HepG2 (cell line): ENCODE results near the gene HSP90AB1. TPM values are rescaled to one million over a fixed set of nuclear protein-coding genes. Genes with fewer than 3 reads are reported as not detected.

ENCODE experiments used
- CBFB ChIP-seq: sonication (generic); formaldehyde crosslinking; IDR thresholded peaks from 2 replicates; pipeline ENCODE4 v1.4.0; 2020; ENCODE audit warnings: missing genetic modification reagents
- DPF2 ChIP-seq: sonication (generic); formaldehyde crosslinking; IDR thresholded peaks from 2 replicates; pipeline ENCODE4 v1.4.0; 2020; ENCODE audit warnings: mild to moderate bottlenecking, low read depth, missing genetic modification reagents, borderline replicate concordance
- HNF4G ChIP-seq, 2 experiments: sonication (generic) in 1 of 2; formaldehyde crosslinking in 1 of 2; IDR thresholded peaks; 2 replicates each; pipeline versions ENCODE4 v1.4.0 to v1.6.1; 2011 to 2020; ENCODE audit warnings: borderline replicate concordance in 2 of 2, low read depth in 2 of 2, mild to moderate bottlenecking in 2 of 2, low read length in 1 of 2, missing genetic modification reagents in 1 of 2, moderate library complexity in 1 of 2
- NR2C2 ChIP-seq: sonication (generic); formaldehyde crosslinking; IDR thresholded peaks from 2 replicates; pipeline ENCODE4 v1.4.0; 2020; ENCODE audit warnings: missing genetic modification reagents, mild to moderate bottlenecking, moderate library complexity, borderline replicate concordance
- NR2F6 ChIP-seq, 2 experiments: IDR thresholded peaks; 2 replicates each; pipeline ENCODE4 v1.6.1; 2016; ENCODE audit warnings: antibody characterized with exemption in 1 of 2, mild to moderate bottlenecking in 1 of 2
- SALL2 ChIP-seq: sonication (generic); formaldehyde crosslinking; IDR thresholded peaks from 2 replicates; pipeline ENCODE4 v1.8.1; 2023; ENCODE audit warnings: mild to moderate bottlenecking, missing genetic modification reagents, inconsistent platforms
- TBP ChIP-seq: sonication (generic); formaldehyde crosslinking; IDR thresholded peaks from 2 replicates; pipeline ENCODE4 v1.5.0; 2020; ENCODE audit warnings: missing genetic modification reagents
- XRCC5 ChIP-seq: fragments of 200-400 bp; formaldehyde crosslinking; optimal IDR thresholded peaks from 2 replicates; pipeline ENCODE3; 2017; ENCODE audit warnings: mild to moderate bottlenecking, low read length
- ZBTB3 ChIP-seq: sonication (generic); formaldehyde crosslinking; IDR thresholded peaks from 2 replicates; pipeline ENCODE4 v1.4.0; 2020; ENCODE audit warnings: low read depth, mild to moderate bottlenecking, moderate library complexity, missing genetic modification reagents, borderline replicate concordance
- ZNF160 ChIP-seq: sonication (generic); formaldehyde crosslinking; IDR thresholded peaks from 2 replicates; pipeline ENCODE4 v1.8.0; 2022; ENCODE audit warnings: mild to moderate bottlenecking, inconsistent platforms, missing genetic modification reagents
- ZNF619 ChIP-seq: sonication (generic); formaldehyde crosslinking; IDR thresholded peaks from 2 replicates; pipeline ENCODE4 v1.4.0; 2020; ENCODE audit warnings: mild to moderate bottlenecking, missing genetic modification reagents
- ZNF761 ChIP-seq: sonication (generic); formaldehyde crosslinking; conservative IDR thresholded peaks from 2 replicates; pipeline ENCODE4 v1.4.0; 2020; ENCODE audit warnings: mild to moderate bottlenecking, missing genetic modification reagents
- ZNF850 ChIP-seq: sonication (generic); formaldehyde crosslinking; conservative IDR thresholded peaks from 2 replicates; pipeline ENCODE4 v1.9.0; 2021; ENCODE audit warnings: mild to moderate bottlenecking, missing genetic modification reagents
- polyA plus RNA-seq, 8 experiments: library from polyadenylated mRNA; depleted of rRNA in 3 of 8; stranded (reverse) in 7 of 8; unstranded in 1 of 8; fragments of >200 nt; fragmentation: Illumina TruSeq in 4 of 8; extraction: Trizol in 4 of 8; gene quantifications; 2 replicates each; pipeline versions ENCODE4 v1.2.1 to v1.2.3, GENCODE V29; 2011 to 2016; ENCODE audit warnings: low read depth in 4 of 8, missing spikeins in 1 of 8, mixed read lengths in 1 of 8; ENCODE audit not compliant: insufficient read depth in 1 of 8
- total RNA-seq, 5 experiments: library from RNA; depleted of rRNA; stranded (reverse); fragments of >200 nt; fragmentation: Illumina TruSeq; extraction: Trizol; gene quantifications; 2 replicates each; pipeline ENCODE4 v1.2.3, GENCODE V29; 2016; ENCODE audit warnings: low read depth in 1 of 5
- TF ChIP-seq, protein P1 (sequence below): sonication (generic); formaldehyde crosslinking; IDR thresholded peaks from 2 replicates; pipeline ENCODE4 v1.4.0; 2020; ENCODE audit warnings: missing genetic modification reagents, borderline replicate concordance
- TF ChIP-seq, protein P2 (sequence below): sonication (generic); formaldehyde crosslinking; IDR thresholded peaks from 2 replicates; pipeline ENCODE4 v1.4.0; 2020; ENCODE audit warnings: missing genetic modification reagents, mild to moderate bottlenecking, borderline replicate concordance
- TF ChIP-seq, protein P3 (sequence below): sonication (generic); formaldehyde crosslinking; IDR thresholded peaks from 2 replicates; pipeline ENCODE4 v1.9.0; 2021; ENCODE audit warnings: missing genetic modification reagents, borderline replicate concordance
- TF ChIP-seq, protein P4 (sequence below): sonication (generic); formaldehyde crosslinking; IDR thresholded peaks from 2 replicates; pipeline ENCODE4 v1.5.1; 2020; ENCODE audit warnings: mild to moderate bottlenecking, missing genetic modification reagents

The HSP90AB1 gene
- total and polyA plus RNA-seq, 2 of the 13 experiments (the other 11 are each of a cell fraction or from before 2014, with no cell fraction given): 1,325 to 1,472 TPM

DNA sequence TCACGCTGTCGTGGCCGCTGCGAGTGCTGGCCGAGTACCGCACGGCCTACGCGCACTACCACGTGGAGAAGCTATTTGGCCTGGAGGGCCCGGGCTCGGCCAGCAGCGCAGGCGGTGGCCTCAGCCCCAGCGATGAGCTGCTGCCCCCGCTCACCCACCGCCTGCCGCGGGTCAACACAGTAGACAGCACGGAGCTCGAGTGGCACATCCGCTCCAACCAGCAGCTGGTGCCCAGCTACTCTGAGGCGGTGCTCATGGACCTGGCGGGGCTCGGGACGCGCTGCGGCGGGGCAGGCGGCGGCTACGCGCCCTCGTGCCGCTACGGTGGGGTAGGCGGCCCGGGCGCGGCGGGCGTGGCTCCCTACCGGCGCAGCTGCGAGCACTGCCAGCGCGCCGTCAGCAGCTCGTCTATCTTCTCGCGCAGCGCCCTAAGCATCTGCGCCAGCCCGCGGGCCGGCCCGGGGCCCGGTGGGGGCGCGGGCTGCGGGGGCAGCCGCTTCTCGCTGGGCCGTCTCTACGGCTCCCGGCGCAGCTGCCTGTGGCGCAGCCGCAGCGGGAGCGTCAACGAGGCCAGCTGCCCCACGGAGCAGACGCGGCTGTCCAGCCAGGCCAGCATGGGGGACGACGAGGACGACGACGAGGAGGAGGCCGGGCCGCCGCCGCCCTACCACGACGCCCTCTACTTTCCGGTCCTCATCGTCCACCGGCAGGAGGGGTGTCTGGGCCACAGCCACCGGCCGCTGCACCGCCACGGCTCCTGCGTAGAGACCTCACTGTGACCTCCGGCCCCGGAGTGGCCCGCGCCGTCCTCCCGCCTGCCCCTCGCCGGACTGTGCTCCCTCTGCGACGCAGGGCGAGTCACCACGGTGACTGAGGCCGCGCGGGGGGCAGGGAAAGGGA, 29.1 kb downstream of the HSP90AB1 start (continued):
- TF ChIP-seq, protein P1, sequence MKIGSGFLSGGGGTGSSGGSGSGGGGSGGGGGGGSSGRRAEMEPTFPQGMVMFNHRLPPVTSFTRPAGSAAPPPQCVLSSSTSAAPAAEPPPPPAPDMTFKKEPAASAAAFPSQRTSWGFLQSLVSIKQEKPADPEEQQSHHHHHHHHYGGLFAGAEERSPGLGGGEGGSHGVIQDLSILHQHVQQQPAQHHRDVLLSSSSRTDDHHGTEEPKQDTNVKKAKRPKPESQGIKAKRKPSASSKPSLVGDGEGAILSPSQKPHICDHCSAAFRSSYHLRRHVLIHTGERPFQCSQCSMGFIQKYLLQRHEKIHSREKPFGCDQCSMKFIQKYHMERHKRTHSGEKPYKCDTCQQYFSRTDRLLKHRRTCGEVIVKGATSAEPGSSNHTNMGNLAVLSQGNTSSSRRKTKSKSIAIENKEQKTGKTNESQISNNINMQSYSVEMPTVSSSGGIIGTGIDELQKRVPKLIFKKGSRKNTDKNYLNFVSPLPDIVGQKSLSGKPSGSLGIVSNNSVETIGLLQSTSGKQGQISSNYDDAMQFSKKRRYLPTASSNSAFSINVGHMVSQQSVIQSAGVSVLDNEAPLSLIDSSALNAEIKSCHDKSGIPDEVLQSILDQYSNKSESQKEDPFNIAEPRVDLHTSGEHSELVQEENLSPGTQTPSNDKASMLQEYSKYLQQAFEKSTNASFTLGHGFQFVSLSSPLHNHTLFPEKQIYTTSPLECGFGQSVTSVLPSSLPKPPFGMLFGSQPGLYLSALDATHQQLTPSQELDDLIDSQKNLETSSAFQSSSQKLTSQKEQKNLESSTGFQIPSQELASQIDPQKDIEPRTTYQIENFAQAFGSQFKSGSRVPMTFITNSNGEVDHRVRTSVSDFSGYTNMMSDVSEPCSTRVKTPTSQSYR (CRISPR knock-in tag): peak; percentile 11; the same call in 1 of the 2 replicates
- TF ChIP-seq SALL2 (no peak), NR2C2 (CRISPR knock-in tag) (peak; percentile 32; the same call in 1 of the 2 replicates), ZNF619 (CRISPR knock-in tag) (no peak), ZNF160 (CRISPR knock-in tag) (no peak), XRCC5 (no peak), DPF2 (CRISPR knock-in tag) (no peak), HNF4G (IDR thresholded peaks at IDR 0.05; ENCODE audit: borderline replicate concordance, low read depth, low read length) (no peak), HNF4G (CRISPR knock-in tag; IDR thresholded peaks at IDR 0.05; ENCODE audit: borderline replicate concordance, low read depth) (no peak), ZNF761 (CRISPR knock-in tag) (0 out of 2 replicates have a peak, but pooled peaks have one; percentile 26), TBP (no peak), NR2F6 (IDR thresholded peaks at IDR 0.05) (no peak), NR2F6 (CRISPR knock-in tag; IDR thresholded peaks at IDR 0.05) (0 out of 2 replicates have a peak, but pooled peaks have one; percentile 12), ZBTB3 (no peak), ZNF850 (CRISPR knock-in tag) (no peak), CBFB (no peak)
- TF ChIP-seq, protein P2, sequence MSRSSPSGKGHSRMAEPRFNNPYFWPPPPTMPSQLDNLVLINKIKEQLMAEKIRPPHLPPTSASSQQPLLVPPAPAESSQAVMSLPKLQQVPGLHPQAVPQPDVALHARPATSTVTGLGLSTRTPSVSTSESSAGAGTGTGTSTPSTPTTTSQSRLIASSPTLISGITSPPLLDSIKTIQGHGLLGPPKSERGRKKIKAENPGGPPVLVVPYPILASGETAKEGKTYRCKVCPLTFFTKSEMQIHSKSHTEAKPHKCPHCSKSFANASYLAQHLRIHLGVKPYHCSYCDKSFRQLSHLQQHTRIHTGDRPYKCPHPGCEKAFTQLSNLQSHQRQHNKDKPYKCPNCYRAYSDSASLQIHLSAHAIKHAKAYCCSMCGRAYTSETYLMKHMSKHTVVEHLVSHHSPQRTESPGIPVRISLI (CRISPR knock-in tag): no peak
- TF ChIP-seq, protein P3, sequence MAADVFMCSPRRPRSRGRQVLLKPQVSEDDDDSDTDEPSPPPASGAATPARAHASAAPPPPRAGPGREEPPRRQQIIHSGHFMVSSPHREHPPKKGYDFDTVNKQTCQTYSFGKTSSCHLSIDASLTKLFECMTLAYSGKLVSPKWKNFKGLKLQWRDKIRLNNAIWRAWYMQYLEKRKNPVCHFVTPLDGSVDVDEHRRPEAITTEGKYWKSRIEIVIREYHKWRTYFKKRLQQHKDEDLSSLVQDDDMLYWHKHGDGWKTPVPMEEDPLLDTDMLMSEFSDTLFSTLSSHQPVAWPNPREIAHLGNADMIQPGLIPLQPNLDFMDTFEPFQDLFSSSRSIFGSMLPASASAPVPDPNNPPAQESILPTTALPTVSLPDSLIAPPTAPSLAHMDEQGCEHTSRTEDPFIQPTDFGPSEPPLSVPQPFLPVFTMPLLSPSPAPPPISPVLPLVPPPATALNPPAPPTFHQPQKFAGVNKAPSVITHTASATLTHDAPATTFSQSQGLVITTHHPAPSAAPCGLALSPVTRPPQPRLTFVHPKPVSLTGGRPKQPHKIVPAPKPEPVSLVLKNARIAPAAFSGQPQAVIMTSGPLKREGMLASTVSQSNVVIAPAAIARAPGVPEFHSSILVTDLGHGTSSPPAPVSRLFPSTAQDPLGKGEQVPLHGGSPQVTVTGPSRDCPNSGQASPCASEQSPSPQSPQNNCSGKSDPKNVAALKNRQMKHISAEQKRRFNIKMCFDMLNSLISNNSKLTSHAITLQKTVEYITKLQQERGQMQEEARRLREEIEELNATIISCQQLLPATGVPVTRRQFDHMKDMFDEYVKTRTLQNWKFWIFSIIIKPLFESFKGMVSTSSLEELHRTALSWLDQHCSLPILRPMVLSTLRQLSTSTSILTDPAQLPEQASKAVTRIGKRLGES (CRISPR knock-in tag): no peak
- TF ChIP-seq, protein P4, sequence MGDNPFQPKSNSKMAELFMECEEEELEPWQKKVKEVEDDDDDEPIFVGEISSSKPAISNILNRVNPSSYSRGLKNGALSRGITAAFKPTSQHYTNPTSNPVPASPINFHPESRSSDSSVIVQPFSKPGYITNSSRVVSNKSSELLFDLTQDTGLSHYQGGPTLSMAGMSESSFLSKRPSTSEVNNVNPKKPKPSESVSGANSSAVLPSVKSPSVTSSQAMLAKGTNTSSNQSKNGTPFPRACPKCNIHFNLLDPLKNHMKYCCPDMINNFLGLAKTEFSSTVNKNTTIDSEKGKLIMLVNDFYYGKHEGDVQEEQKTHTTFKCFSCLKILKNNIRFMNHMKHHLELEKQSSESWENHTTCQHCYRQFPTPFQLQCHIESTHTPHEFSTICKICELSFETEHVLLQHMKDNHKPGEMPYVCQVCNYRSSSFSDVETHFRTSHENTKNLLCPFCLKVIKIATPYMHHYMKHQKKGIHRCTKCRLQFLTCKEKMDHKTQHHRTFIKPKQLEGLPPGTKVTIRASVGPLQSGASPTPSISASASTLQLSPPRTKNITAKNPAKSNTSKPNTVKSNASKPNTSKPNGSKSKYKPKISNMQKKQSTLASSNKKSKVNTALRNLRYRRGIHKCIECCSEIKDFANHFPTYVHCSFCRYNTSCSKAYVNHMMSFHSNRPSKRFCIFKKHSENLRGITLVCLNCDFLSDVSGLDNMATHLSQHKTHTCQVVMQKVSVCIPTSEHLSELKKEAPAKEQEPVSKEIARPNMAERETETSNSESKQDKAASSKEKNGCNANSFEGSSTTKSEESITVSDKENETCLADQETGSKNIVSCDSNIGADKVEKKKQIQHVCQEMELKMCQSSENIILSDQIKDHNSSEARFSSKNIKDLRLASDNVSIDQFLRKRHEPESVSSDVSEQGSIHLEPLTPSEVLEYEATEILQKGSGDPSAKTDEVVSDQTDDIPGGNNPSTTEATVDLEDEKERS: no peak; the same call in 1 of the 2 replicates
